Measurements from ENCODE around the gene NRCAM. TPM values are rescaled to one million over a fixed set of nuclear protein-coding genes. Genes with fewer than 3 reads are reported as not detected.

The NRCAM gene
- total and polyA plus RNA-seq, 2 of the 8 experiments (the other 6 are each of a cell fraction or from before 2014, with no cell fraction given), result 2.7 to 3.8 TPM

DNA sequence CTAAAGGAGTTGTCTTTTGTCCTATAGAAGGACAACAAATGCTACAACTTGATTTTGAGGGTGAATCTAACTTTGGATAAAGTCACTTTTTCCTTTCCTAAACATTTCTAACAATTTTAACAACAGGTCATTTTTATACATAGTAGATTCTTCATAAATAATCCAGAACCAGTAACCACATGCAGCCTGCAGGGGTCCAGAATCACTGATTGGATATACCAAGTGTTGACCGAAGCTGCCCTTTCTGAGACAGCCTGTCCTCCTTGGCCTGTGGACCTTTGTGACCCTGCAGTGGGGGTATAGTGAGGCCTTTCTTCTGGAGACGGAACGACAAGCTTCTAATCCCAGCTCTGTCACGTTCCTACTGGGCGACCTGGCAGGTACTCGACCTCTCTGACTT lies 291.3 kb downstream of the NRCAM start (continued):
- TF ChIP-seq CHD7 (IDR thresholded peaks at IDR 0.05; ENCODE audit: insufficient replicate concordance, low read length) (no peak), RXRA (IDR thresholded peaks at IDR 0.05; ENCODE audit: insufficient read depth, low read depth, low read length) (no peak), EP300 (IDR thresholded peaks at IDR 0.05; ENCODE audit: borderline replicate concordance in 1 of 2, low read depth in 2 of 2, low read length in 2 of 2) (no peak), SRF (IDR thresholded peaks at IDR 0.05; ENCODE audit: low read depth, low read length) (no peak), BACH1 (IDR thresholded peaks at IDR 0.05; ENCODE audit: low read length) (no peak), SAP30 (IDR thresholded peaks at IDR 0.05; ENCODE audit: insufficient read depth, insufficient replicate concordance, low read length) (no peak), KDM1A (IDR thresholded peaks at IDR 0.05; ENCODE audit: borderline replicate concordance, low read length) (no peak), YY1 (IDR thresholded peaks at IDR 0.05; ENCODE audit: low read depth, low read length) (no peak)
- TF ChIP-seq, protein P1, sequence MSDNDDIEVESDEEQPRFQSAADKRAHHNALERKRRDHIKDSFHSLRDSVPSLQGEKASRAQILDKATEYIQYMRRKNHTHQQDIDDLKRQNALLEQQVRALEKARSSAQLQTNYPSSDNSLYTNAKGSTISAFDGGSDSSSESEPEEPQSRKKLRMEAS (IDR thresholded peaks at IDR 0.05), result no peak

All from H1 (cell line).